H1 (cell line): ENCODE results near the gene GATD1. TPM values are rescaled to one million over a fixed set of nuclear protein-coding genes. Genes with fewer than 3 reads are reported as not detected.
A peak's percentile ranks its signal among the peaks of the same experiment; 100 is the strongest.

Experiments used
- CTCF ChIA-PET: fragments of 300-600 bp; sonication (Branson Sonifier 250); formaldehyde crosslinking; loops from one replicate; lab custom pipeline; 2021; ENCODE audit not compliant: partially characterized antibody; lab: Charles Lee
- POLR2A ChIA-PET: fragments of 300-600 bp; sonication (Branson Sonifier 250); formaldehyde crosslinking; loops from one replicate; lab custom pipeline; 2021; ENCODE audit warnings: inconsistent platforms; ENCODE audit not compliant: partially characterized antibody; lab: Charles Lee
- DNase-seq, 2 experiments: peaks; one replicate each; pipeline versions ENCODE4 v3.0.0 to v3.0.0-alpha.2; 2010 to 2022; ENCODE audit warnings: low spot score in 2 of 2, low read depth in 1 of 2, mixed read lengths in 1 of 2
- FAIRE-seq: peaks from 2 replicates; lab custom pipeline; 2011; peaks lifted over from hg19 to GRCh38; lab: Jason Lieb, UNC
- H2AFZ ChIP-seq: 2 replicates; pipeline ENCODE4 v1.8.1; 2012; ENCODE audit warnings: low read length, inconsistent platforms
- H2AK5ac ChIP-seq: 2 replicates; pipeline ENCODE4 v1.6.1; 2013; ENCODE audit warnings: low read depth, low read length
- H2BK120ac ChIP-seq: replicated peaks from 2 replicates; pipeline ENCODE3; 2013; ENCODE audit warnings: low read depth, low read length, inconsistent platforms
- H2BK12ac ChIP-seq: 2 replicates; pipeline ENCODE4 v1.6.1; 2013; ENCODE audit warnings: low read depth, low read length
- H2BK15ac ChIP-seq: 2 replicates; pipeline ENCODE4 v1.6.1; 2013; ENCODE audit warnings: low read length
- H2BK20ac ChIP-seq: 2 replicates; pipeline ENCODE4 v1.6.1; 2013; ENCODE audit warnings: low read length
- H2BK5ac ChIP-seq: 2 replicates; pipeline ENCODE4 v1.6.1; 2013; ENCODE audit warnings: low read depth, low read length
- H3K14ac ChIP-seq: 2 replicates; pipeline ENCODE4 v1.6.1; 2013; ENCODE audit warnings: inconsistent platforms; ENCODE audit not compliant: insufficient read length
- H3K18ac ChIP-seq: 2 replicates; pipeline ENCODE4 v1.6.1; 2013; ENCODE audit warnings: low read length; ENCODE audit errors: extremely low read depth
- H3K23ac ChIP-seq: 2 replicates; pipeline ENCODE4 v1.6.1; 2013; ENCODE audit warnings: inconsistent platforms; ENCODE audit not compliant: insufficient read length
- H3K23me2 ChIP-seq: 2 replicates; pipeline ENCODE4 v1.6.1; 2013; ENCODE audit warnings: low read depth, low read length
- H3K27ac ChIP-seq: 2 replicates; pipeline ENCODE4 v1.6.1; 2011; ENCODE audit warnings: low read depth, low read length, inconsistent platforms
- H3K27me3 ChIP-seq, 4 experiments: replicated peaks in 1 of 4; 1 replicate in 1 of 4; 2 replicates in 3 of 4; pipeline versions ENCODE4 v1.6.1 to v1.8.1; 2011 to 2013; ENCODE audit warnings: low read length in 3 of 4, mild to moderate bottlenecking in 3 of 4, inconsistent platforms in 2 of 4, mixed read lengths in 2 of 4, moderate library complexity in 1 of 4; ENCODE audit not compliant: control insufficient read depth in 3 of 4, insufficient read depth in 3 of 4; ENCODE audit errors: extremely low read depth in 1 of 4
- H3K36me3 ChIP-seq, 4 experiments: 2 replicates each; pipeline versions ENCODE4 v1.6.1 to v1.8.1; 2011 to 2013; ENCODE audit warnings: mild to moderate bottlenecking in 4 of 4, low read length in 3 of 4, moderate library complexity in 2 of 4, control low read depth in 1 of 4, inconsistent platforms in 1 of 4; ENCODE audit not compliant: insufficient read depth in 4 of 4, control insufficient read depth in 2 of 4
- H3K4ac ChIP-seq: replicated peaks from 2 replicates; pipeline ENCODE3; 2013; ENCODE audit warnings: low read length, low read depth, mixed read lengths, inconsistent platforms; ENCODE audit not compliant: insufficient read length
- H3K4me1 ChIP-seq, 4 experiments: replicated peaks in 1 of 4; 1 replicate in 1 of 4; 2 replicates in 3 of 4; pipeline versions ENCODE4 v1.6.1 to v1.8.1; 2011 to 2013; ENCODE audit warnings: low read length in 3 of 4, inconsistent platforms in 2 of 4, mixed read lengths in 1 of 4; ENCODE audit not compliant: insufficient read depth in 4 of 4, control insufficient read depth in 3 of 4
- H3K4me2 ChIP-seq, 2 experiments: 2 replicates each; pipeline versions ENCODE4 v1.6.1 to v1.8.1; 2011 to 2013; ENCODE audit warnings: low read depth in 2 of 2, low read length in 2 of 2, control low read depth in 1 of 2, inconsistent platforms in 1 of 2, mild to moderate bottlenecking in 1 of 2; ENCODE audit not compliant: insufficient read depth in 1 of 2
- H3K4me3 ChIP-seq, 4 experiments: fragments of 200-600, 300-600 bp in 1 of 4; sonication (generic), shearing (Covaris generic), sonication (Bioruptor Twin) in 1 of 4; 2 replicates each; pipeline versions ENCODE4 v1.5.1 to v1.8.1; 2011 to 2016; ENCODE audit warnings: low read length in 4 of 4, low read depth in 3 of 4, control low read depth in 2 of 4, inconsistent platforms in 2 of 4, mild to moderate bottlenecking in 2 of 4, mixed read lengths in 1 of 4, moderate library complexity in 1 of 4; ENCODE audit not compliant: insufficient read depth in 2 of 4; ENCODE audit errors: extremely low read depth in 1 of 4
- H3K56ac ChIP-seq: replicated peaks from 2 replicates; pipeline ENCODE3; 2013; ENCODE audit warnings: low read depth, mild to moderate bottlenecking, mixed read lengths, low read length, inconsistent platforms; ENCODE audit not compliant: insufficient read length
- H3K79me1 ChIP-seq: 2 replicates; pipeline ENCODE4 v1.6.1; 2013; ENCODE audit warnings: low read depth, low read length, control low read depth
- H3K79me2 ChIP-seq, 2 experiments: 2 replicates each; pipeline versions ENCODE4 v1.6.1 to v1.8.1; 2012 to 2013; ENCODE audit warnings: low read length in 2 of 2, mild to moderate bottlenecking in 2 of 2, inconsistent platforms in 1 of 2; ENCODE audit not compliant: insufficient read depth in 2 of 2, control insufficient read depth in 1 of 2
- H3K9ac ChIP-seq, 4 experiments: replicated peaks in 1 of 4; 1 replicate in 1 of 4; 2 replicates in 3 of 4; pipeline versions ENCODE4 v1.6.1 to v1.8.1; 2011 to 2013; ENCODE audit warnings: low read depth in 3 of 4, low read length in 3 of 4, control low read depth in 2 of 4, mild to moderate bottlenecking in 2 of 4, moderate library complexity in 2 of 4, inconsistent platforms in 1 of 4; ENCODE audit errors: extremely low read depth in 1 of 4
- H3K9me3 ChIP-seq, 2 experiments: 2 replicates each; pipeline versions ENCODE4 v1.6.1 to v1.8.1; 2012 to 2013; ENCODE audit warnings: mild to moderate bottlenecking in 2 of 2, moderate library complexity in 2 of 2, control low read depth in 1 of 2, inconsistent platforms in 1 of 2, low read depth in 1 of 2, low read length in 1 of 2, mixed read lengths in 1 of 2; ENCODE audit not compliant: insufficient read depth in 2 of 2
- H4K20me1 ChIP-seq, 2 experiments: replicated peaks in 1 of 2; 2 replicates each; pipeline versions ENCODE3 to v1.8.1; 2011 to 2013; ENCODE audit warnings: inconsistent platforms in 2 of 2, low read length in 2 of 2, mild to moderate bottlenecking in 1 of 2; ENCODE audit not compliant: insufficient read depth in 2 of 2, control insufficient read depth in 1 of 2
- H4K5ac ChIP-seq: 2 replicates; pipeline ENCODE4 v1.6.1; 2013; ENCODE audit warnings: low read length, low read depth, mixed read lengths, inconsistent platforms; ENCODE audit not compliant: insufficient read length
- H4K8ac ChIP-seq: 2 replicates; pipeline ENCODE4 v1.8.0; 2013; ENCODE audit warnings: mild to moderate bottlenecking, moderate library complexity, low read length, inconsistent platforms; ENCODE audit not compliant: insufficient read depth; ENCODE audit errors: extremely low read depth
- H4K91ac ChIP-seq: replicated peaks from 2 replicates; pipeline ENCODE3; 2013; ENCODE audit warnings: low read length, mixed read lengths, inconsistent platforms; ENCODE audit not compliant: insufficient read length
- ASH2L ChIP-seq: fragments of 200-600, 300-600 bp; sonication (generic); IDR thresholded peaks from one replicate; pipeline ENCODE4 v1.7.1; 2017; ENCODE audit warnings: low read length
- CTBP2 ChIP-seq: IDR thresholded peaks from 2 replicates; pipeline ENCODE4 v1.7.0; 2011; ENCODE audit warnings: borderline replicate concordance, mild to moderate bottlenecking, moderate library complexity, mixed read lengths, low read length; ENCODE audit not compliant: insufficient read depth, insufficient read length
- PHF8 ChIP-seq: fragments of 200-600 bp; sonication (generic); conservative IDR thresholded peaks from 2 replicates; pipeline ENCODE4 v1.7.1; 2012; ENCODE audit warnings: low read depth, mild to moderate bottlenecking, inconsistent platforms, low read length, moderate library complexity
- WGBS, 2 experiments: shearing (Covaris generic) in 1 of 2; methylation state at CpG; one replicate each; pipeline versions ENCODE4 v1.1.6 to v1.1.7; 2013 to 2015; ENCODE audit warnings: low lambda C conversion rate in 2 of 2, mixed read lengths in 2 of 2, inconsistent platforms in 1 of 2, low coverage in 1 of 2, missing lambda C conversion rate in 1 of 2; ENCODE audit not compliant: insufficient replicate concordance in 2 of 2, insufficient coverage in 1 of 2, insufficient read length in 1 of 2; ENCODE audit errors: extremely low coverage in 1 of 2, missing lambda C conversion rate in 1 of 2; 5-methylcytosine and 5-hydroxymethylcytosine counted together
- polyA plus RNA-seq, 7 experiments: library from polyadenylated mRNA; depleted of rRNA in 3 of 7; stranded (reverse) in 5 of 7; unstranded in 2 of 7; fragments of >200 nt in 5 of 7; fragments of 200-250 nt in 2 of 7; gene quantifications; 1 replicate in 5 of 7; 2 replicates in 1 of 7; 4 replicates in 1 of 7; pipeline versions ENCODE4 v1.2.1 to v1.2.3, GENCODE V29; 2011 to 2013; ENCODE audit warnings: missing spikeins in 2 of 7, mixed read lengths in 2 of 7
- total RNA-seq: library from RNA; stranded (reverse); fragmentation: NEBNext Ultra II Directional; extraction: Animal tissue kit (Norgen Biotek cat#: 25700); gene quantifications from 2 replicates; pipeline ENCODE4 v1.2.1, GENCODE V29; 2021

GATD1 gene
- total and polyA plus RNA-seq, 2 of the 8 experiments (the other 6 are each of a cell fraction or from before 2014, with no cell fraction given): 47.5 to 54.8 TPM

DNA sequence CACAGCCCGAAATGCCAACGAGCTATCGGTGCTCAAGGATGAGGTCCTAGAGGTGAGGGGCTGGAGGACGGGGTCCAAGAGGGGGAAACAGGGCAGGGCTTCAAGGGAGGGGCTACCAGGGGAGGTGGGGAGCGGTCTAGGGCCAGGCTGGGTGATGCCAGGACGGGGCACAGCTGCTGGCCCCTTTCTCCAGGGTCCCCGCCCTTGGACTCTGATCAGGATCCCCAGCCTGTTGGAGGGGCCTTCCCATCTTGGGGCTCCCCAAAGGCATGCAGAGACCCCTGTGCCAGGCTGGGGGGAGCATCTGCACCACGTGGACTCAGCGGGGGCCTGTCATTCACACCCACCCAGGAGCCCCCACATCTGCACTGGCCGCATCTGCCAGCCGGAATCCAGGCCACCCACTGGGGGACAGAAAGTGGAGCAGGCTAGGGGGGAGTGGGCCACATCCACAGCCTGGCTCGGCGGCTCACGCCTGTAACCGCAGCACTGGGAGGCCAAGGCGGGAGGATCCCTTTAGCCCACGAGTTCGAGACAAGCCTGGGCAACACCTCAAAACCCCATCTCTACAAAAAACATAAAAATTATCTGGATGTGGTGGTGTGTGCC, 52.4 kb downstream of the GATD1 start:
- Histone ChIP-seq H3K4ac (peak overlapping the region; percentile 69), H4K8ac (no peak overlapping the region), H3K14ac (no peak overlapping the region), H3K4me3 (peak overlapping the region in 1 of 4 experiments; percentile 64; a peak in 2 of 8 replicates), H2BK20ac (no peak overlapping the region), H2AFZ (no peak overlapping the region), H2BK5ac (no peak overlapping the region), H3K27me3 (peaks cover 0 to 6% (median 1%) of the 10 kb centered on the region in 4 experiments; a peak in 3 of 7 replicates), H3K18ac (no peak overlapping the region; the same call in 1 of the 2 replicates), H4K20me1 (no peaks in the 10 kb centered on the region), H3K9ac (no peak overlapping the region), H3K23me2 (peaks cover 9% of the 10 kb centered on the region; the same call in 1 of the 2 replicates), H3K23ac (no peak overlapping the region), H4K91ac (no peak overlapping the region), H3K56ac (no peak overlapping the region), H3K9me3 (no peaks in the 10 kb centered on the region), H3K79me1 (no peaks in the 10 kb centered on the region), H2AK5ac (no peak overlapping the region), H3K4me2 (0 out of 4 replicates have a peak overlapping the region, but pooled peaks of 1 of the 2 experiments have one; percentile 84), H3K79me2 (no peaks in the 10 kb centered on the region), H2BK12ac (0 out of 2 replicates have a peak overlapping the region, but pooled peaks have one; percentile 27), H2BK15ac (no peak overlapping the region), H3K27ac (no peak overlapping the region), H4K5ac (no peak overlapping the region)
- WGBS, 2 experiments: 85% methylated on average over 18 of the region's 18 CpGs; no CpG with 5 or more reads in 1 of the 2 experiments
- no peak for DNase-seq
- CTCF ChIA-PET: interaction anchor here (0.7 to 15.4 kb wide), 23 partner anchors 10 to 88 kb away, joined by 3 to 395 read pairs (median 4); partner anchors contain the start of genes DEAF1, EPS8L2, TALDO1 and TMEM80
- no peak for FAIRE-seq
- POLR2A ChIA-PET: interaction anchor here (1.0 to 13.2 kb wide), 18 partner anchors 8 to 87 kb away, joined by 3 to 216 read pairs (median 6); partner anchors contain the start of genes DEAF1, DRD4, EPS8L2 and RPLP2
- no peak for TF ChIP-seq ASH2L
- no peak for TF ChIP-seq CTBP2
- TF ChIP-seq PHF8: no peak
- TF ChIP-seq, all 59 proteins: peak for 0
- Histone ChIP-seq H3K4me1 (peaks cover 0 to 26% (median 17%) of the 10 kb centered on the region in 4 experiments; a peak in 5 of 7 replicates), H3K36me3 (no peaks in the 10 kb centered on the region), H2BK120ac (no peak overlapping the region)
